CMK (cell line): ENCODE data around the gene EPB41.
"Not testable (repeated sequence)": the region's sequence is repeated elsewhere in the genome, so short reads cannot be mapped to it uniquely, and the experiment has no call there.

Experiments
- DNase-seq: peaks from one replicate; pipeline ENCODE4 v3.0.0-alpha.2; 2010; ENCODE audit warnings: low read depth

Gene EPB41

GRCh38 chr1:28927266-28927647, 12.9 kb downstream of the EPB41 start:
- no peak for DNase-seq

GRCh38 chr1:28927648-28928313, 13.4 kb downstream of the EPB41 start:
- no peak for DNase-seq

- no peak for DNase-seq
These were observed 14.1 kb downstream of the EPB41 start for GRCh38 chr1:28928314-28928941.

GRCh38 chr1:28933277-28933676, 18.9 kb downstream of the EPB41 start:
- DNase-seq: no peak

GRCh38 chr1:28933918-28934317, 19.5 kb downstream of the EPB41 start:
- DNase-seq: no peak

- DNase-seq: no peak
These were observed 20.3 kb downstream of the EPB41 start for GRCh38 chr1:28934676-28935075.

- no peak for DNase-seq
These were observed 20.9 kb downstream of the EPB41 start for GRCh38 chr1:28935293-28935692.

- no peak for DNase-seq
These were observed 21.7 kb downstream of the EPB41 start for GRCh38 chr1:28936094-28936493.

GRCh38 chr1:28936528-28936927, 22.2 kb downstream of the EPB41 start:
- no peak for DNase-seq

GRCh38 chr1:28943581-28943980, 29.2 kb downstream of the EPB41 start:
- not testable (repeated sequence) for DNase-seq

GRCh38 chr1:28950006-28950405, 35.6 kb downstream of the EPB41 start:
- DNase-seq: no peak

GRCh38 chr1:28950449-28950848, 36.1 kb downstream of the EPB41 start:
- DNase-seq: no peak

GRCh38 chr1:28954126-28954726, 39.9 kb downstream of the EPB41 start:
- no peak for DNase-seq

- DNase-seq: no peak
These were observed 41.7 kb downstream of the EPB41 start for GRCh38 chr1:28956038-28956464.

GRCh38 chr1:28962114-28962831, 47.9 kb downstream of the EPB41 start:
- DNase-seq: not testable (repeated sequence)

GRCh38 chr1:28965271-28965870, 51.0 kb downstream of the EPB41 start:
- no peak for DNase-seq

GRCh38 chr1:28966617-28967016, 52.2 kb downstream of the EPB41 start:
- no peak for DNase-seq

GRCh38 chr1:28971980-28972771, 57.8 kb downstream of the EPB41 start:
- DNase-seq: no peak

- DNase-seq: no peak
These were observed 59.4 kb downstream of the EPB41 start for GRCh38 chr1:28973596-28974421.

GRCh38 chr1:28974432-28974831, 60.1 kb downstream of the EPB41 start:
- DNase-seq: no peak

- no peak for DNase-seq
These were observed 61.9 kb downstream of the EPB41 start for GRCh38 chr1:28976248-28976647.
